ENCODE results near the gene OLFML3.

GRCh38 chr1:113999799-114000198, 20.5 kb downstream of the OLFML3 start:
- TF ChIP-seq CTCF (IDR thresholded peaks at IDR 0.05) = no peak
- no peak for TF ChIP-seq POLR2AphosphoS5 (IDR thresholded peaks at IDR 0.05)
- TF ChIP-seq POLR2A (IDR thresholded peaks at IDR 0.05) = no peak
